Hepatocyte (in vitro differentiated cells): ENCODE results near the gene SEPTIN11.

Source experiments
- EZH2 ChIP-seq: fragments of 200-600 bp; sonication (generic); IDR thresholded peaks from 2 replicates; pipeline ENCODE4 v1.6.1; 2016; ENCODE audit warnings: antibody characterized with exemption, mild to moderate bottlenecking, borderline replicate concordance
- TF ChIP-seq, protein P1 (sequence below): fragments of 200-600 bp; sonication (generic); IDR thresholded peaks from 2 replicates; pipeline ENCODE4 v1.5.1; 2016; ENCODE audit warnings: antibody characterized with exemption, mild to moderate bottlenecking; ENCODE audit not compliant: poor library complexity

DNA sequence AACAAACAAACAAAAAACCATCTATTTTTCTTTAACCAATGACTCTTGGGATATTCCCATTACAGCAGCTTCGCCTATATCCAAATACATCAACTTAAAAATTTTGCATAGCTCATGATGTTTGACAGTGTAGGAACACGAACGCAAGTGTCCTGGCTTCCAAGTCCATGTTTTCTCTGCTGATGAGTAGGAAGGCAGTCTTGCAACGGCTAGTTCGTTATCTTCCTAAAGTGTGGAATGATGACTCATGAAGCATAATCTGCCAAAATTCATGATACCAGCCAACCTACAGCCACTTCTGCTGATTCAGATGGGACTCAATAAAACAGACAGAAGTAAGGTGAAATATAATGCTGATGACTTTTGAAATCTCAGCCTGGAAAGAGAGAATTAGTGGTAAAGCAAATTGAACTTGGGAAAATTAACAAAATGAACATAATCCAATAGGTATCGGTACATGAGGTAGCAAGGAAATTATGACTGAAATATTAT, 6.4 kb upstream of the SEPTIN11 start:
- TF ChIP-seq, protein P1, sequence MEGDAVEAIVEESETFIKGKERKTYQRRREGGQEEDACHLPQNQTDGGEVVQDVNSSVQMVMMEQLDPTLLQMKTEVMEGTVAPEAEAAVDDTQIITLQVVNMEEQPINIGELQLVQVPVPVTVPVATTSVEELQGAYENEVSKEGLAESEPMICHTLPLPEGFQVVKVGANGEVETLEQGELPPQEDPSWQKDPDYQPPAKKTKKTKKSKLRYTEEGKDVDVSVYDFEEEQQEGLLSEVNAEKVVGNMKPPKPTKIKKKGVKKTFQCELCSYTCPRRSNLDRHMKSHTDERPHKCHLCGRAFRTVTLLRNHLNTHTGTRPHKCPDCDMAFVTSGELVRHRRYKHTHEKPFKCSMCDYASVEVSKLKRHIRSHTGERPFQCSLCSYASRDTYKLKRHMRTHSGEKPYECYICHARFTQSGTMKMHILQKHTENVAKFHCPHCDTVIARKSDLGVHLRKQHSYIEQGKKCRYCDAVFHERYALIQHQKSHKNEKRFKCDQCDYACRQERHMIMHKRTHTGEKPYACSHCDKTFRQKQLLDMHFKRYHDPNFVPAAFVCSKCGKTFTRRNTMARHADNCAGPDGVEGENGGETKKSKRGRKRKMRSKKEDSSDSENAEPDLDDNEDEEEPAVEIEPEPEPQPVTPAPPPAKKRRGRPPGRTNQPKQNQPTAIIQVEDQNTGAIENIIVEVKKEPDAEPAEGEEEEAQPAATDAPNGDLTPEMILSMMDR = no peak
- no peak for TF ChIP-seq EZH2
